NCI-H128 (cell line): ENCODE measurements around the gene ST3GAL3.

Experiments
- DNase-seq: peaks from one replicate; lab custom pipeline; 2025; ENCODE audit not compliant: unreplicated experiment; lab: John Stamatoyannopoulos, UW

Gene ST3GAL3

GRCh38 chr1:43978264-43978550 is 270.9 kb downstream of the ST3GAL3 start:
- DNase-seq, result no peak

- no peak for DNase-seq
Observed at GRCh38 chr1:43978551-43979260, 271.4 kb downstream of the ST3GAL3 start, which contains the start of gene B4GALT2. TSS of gene B4GALT2 (plus strand) at chr1:43979210. CDS start at chr1:43981161, 1,951 bp downstream.

DNA sequence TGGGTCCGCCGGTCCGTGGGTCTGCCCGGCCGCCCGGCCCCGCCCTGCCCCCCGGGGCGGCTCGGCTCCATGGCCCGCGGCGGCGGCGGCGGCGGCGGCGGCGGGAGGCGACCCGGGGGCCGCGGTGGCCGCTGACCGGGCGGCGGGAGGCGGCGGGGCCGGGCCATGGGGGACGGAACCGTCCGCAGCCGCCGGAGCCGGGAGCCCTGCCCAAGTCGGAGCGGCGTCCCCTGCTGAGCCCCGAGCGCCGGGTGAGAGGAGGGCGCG is 271.9 kb downstream of the ST3GAL3 start:
- no peak for DNase-seq

GRCh38 chr1:43979528-43980254 is 272.4 kb downstream of the ST3GAL3 start:
- DNase-seq, result no peak

DNA sequence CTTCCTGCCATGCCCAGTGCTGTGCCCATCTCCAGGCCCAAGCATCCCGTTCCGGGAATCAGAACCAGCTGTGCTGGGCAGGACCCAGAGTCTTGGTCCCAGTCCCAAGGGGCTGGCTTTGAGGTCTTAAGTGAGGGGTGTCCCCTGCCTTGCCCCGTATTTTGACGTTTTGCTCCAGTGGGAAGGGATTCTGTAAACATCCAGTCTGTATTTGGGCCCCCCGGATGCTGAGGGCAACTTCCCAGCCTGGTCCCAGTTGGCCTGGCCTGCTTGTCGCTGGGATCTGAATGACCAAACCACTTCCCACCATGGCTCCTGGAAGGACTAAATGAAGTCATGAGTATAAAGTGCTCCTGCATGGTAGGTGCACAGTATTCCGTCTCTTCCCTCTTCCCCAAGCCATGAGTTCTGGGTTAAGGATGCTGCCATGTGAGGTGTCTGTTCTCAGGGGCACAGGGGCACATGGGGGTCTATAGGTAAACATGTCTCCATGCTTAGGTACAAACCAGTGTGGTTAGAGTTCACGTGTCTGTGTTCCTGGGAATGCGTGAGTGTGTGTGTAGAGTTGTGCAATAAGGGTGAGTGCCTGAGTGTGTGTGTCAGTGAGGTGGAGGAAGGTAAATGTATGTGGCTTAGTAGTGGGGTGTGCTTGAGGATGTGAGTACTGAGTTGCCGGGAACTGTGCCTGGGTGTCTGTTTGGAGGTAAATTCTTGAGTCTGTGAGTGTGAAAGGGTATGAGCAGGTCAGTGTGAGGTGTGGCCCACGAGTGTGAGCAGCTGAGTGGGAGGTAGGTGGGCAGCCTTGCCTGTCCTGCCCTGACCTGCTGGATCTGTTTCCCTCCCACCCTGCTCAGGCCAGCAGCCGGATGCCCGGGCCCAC is 273.2 kb downstream of the ST3GAL3 start:
- DNase-seq, result no peak
